Measurements from ENCODE around the gene OR4B1.

DNA sequence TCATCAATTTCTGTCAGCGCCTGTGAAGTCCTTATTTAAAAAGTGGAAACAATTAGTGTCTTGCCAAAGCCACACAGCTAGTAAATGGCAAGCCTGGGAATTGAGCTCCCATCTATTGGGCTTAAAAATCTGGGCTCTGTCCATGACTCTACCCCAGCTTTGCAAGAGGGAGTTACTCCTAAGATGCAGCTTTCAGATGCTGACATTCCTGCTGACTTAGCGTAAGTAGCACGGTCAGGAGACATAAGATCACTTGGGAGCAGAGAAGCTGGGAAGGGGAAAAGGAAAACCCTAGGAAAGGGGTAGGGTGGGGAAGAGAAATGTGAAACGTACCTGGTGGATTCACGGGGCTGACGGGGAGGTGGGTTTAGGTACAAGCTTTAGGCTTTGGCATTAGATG lies 36.0 kb upstream of the OR4B1 start:
- TF ChIP-seq, protein P1, sequence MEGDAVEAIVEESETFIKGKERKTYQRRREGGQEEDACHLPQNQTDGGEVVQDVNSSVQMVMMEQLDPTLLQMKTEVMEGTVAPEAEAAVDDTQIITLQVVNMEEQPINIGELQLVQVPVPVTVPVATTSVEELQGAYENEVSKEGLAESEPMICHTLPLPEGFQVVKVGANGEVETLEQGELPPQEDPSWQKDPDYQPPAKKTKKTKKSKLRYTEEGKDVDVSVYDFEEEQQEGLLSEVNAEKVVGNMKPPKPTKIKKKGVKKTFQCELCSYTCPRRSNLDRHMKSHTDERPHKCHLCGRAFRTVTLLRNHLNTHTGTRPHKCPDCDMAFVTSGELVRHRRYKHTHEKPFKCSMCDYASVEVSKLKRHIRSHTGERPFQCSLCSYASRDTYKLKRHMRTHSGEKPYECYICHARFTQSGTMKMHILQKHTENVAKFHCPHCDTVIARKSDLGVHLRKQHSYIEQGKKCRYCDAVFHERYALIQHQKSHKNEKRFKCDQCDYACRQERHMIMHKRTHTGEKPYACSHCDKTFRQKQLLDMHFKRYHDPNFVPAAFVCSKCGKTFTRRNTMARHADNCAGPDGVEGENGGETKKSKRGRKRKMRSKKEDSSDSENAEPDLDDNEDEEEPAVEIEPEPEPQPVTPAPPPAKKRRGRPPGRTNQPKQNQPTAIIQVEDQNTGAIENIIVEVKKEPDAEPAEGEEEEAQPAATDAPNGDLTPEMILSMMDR (IDR thresholded peaks at IDR 0.05) = no peak
- TF ChIP-seq POLR2A (IDR thresholded peaks at IDR 0.05) = no peak
